ENCODE results near the gene ZDHHC18.
"Not testable (repeated sequence)": the region's sequence is repeated elsewhere in the genome, so short reads cannot be mapped to it uniquely, and the experiment has no call there.

The ZDHHC18 gene

DNA sequence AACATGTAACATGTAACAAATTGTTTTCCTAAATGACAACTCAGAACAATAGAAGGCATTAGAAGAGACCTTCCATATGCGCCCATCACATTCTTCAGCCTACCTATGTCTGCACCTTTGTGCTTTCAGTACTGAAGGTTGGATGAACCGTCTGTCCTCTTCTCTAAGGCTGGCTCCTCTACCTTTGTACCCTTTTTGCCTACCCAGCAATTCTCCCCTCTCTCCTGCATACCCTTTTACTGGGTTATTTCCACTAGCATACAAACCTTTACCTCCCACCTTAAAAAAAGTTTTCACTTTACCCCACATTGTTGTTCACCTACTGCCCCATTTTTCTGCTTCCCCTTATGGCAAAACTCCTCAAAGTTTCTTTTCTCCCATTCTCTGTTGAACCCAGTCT, 33.6 kb upstream of the ZDHHC18 start:
- no peak overlapping the region for H3K27ac ChIP-seq

DNA sequence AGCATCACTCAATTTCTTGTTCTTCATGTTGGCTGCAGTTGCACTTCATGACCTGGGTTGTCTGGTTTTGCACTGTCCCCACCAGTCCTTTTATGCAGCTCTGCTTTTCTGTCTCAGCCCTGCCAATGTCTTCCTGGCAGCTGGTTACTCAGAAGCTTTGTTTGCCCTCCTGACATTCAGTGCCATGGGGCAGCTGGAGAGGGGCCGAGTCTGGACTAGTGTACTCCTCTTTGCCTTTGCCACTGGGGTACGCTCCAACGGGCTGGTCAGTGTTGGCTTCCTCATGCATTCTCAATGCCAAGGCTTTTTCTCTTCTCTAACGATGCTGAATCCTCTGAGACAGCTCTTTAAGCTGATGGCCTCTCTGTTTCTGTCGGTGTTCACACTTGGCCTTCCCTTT, 32.1 kb upstream of the ZDHHC18 start:
- no peak overlapping the region for H3K27ac ChIP-seq
- TF ChIP-seq, protein P1, sequence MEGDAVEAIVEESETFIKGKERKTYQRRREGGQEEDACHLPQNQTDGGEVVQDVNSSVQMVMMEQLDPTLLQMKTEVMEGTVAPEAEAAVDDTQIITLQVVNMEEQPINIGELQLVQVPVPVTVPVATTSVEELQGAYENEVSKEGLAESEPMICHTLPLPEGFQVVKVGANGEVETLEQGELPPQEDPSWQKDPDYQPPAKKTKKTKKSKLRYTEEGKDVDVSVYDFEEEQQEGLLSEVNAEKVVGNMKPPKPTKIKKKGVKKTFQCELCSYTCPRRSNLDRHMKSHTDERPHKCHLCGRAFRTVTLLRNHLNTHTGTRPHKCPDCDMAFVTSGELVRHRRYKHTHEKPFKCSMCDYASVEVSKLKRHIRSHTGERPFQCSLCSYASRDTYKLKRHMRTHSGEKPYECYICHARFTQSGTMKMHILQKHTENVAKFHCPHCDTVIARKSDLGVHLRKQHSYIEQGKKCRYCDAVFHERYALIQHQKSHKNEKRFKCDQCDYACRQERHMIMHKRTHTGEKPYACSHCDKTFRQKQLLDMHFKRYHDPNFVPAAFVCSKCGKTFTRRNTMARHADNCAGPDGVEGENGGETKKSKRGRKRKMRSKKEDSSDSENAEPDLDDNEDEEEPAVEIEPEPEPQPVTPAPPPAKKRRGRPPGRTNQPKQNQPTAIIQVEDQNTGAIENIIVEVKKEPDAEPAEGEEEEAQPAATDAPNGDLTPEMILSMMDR (conservative IDR thresholded peaks at IDR 0.05) = no peak

More for the DNA sequence above, 33.6 kb upstream of the ZDHHC18 start:
- TF ChIP-seq, protein P1 (conservative IDR thresholded peaks at IDR 0.05) = no peak

DNA sequence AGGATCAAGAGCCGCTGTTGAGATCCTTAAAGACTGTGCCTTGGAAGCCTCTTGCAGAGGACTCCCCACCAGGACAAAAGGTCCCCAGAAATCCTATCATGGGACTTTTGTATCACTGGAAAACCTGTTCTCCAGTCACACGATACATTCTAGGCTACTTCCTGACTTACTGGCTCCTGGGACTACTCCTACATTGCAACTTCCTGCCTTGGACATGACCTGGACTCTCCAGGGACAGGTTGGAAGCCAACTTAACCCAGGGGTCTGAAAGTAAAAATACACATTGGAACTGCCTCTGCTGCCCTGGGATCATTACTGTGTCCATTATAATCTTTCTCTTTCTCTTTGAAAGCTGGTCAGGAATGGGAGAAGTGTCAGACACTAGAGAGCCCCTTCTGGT, 28.9 kb upstream of the ZDHHC18 start:
- peak overlapping the region; percentile 98 for H3K27ac ChIP-seq
- TF ChIP-seq, protein P1 (conservative IDR thresholded peaks at IDR 0.05) = no peak

DNA sequence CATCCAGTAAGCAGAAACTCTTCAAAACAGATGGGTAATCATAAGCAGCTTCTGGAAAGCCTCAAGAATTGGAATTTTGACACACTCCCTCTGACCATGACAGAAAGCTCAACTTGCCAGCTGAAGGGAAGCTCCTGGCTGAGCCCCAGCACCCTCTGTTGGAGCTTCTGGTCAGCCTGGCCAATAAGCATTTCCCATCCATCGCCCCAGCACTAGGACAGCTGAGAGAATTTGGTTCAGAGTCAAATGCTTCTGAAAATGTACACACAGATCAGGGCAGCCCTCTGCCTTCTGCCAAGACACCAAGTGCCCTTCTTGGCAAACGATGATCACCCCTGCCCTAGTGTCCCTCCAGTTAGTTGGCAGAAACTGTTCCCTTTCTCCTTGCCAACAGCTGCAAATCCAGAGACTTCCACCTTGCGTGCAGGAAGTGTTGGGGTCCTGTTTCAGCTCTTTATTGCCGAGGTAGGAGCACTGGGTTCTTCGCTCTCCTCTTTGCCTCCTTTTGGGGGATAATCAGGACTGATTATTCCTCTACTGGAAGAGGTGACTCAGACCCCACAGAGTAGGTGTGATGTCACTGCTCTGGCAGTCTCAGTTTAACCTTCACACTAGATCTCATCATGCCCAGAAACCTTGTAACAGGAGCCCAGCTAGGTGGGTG, 26.9 kb upstream of the ZDHHC18 start:
- peak overlapping the region; percentile 98 for H3K27ac ChIP-seq
- TF ChIP-seq, protein P1 (conservative IDR thresholded peaks at IDR 0.05) = no peak

DNA sequence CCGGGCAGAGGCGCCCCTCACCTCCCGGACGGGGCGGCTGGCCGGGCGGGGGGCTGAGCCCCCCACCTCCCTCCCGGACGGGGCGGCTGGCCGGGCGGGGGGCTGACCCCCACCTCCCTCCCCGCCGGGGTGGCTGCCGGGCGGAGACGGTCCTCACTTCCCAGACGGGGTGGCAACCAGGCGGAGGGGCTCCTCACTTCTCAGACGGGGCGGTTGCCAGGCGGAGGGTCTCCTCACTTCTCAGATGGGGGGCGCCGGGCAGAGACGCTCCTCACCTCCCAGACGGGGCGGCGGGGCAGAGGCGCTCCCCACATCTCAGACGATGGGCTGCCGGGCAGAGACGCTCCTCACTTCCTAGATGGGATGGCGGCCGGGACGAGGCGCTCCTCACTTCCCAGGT, 22.6 kb upstream of the ZDHHC18 start:
- not testable (repeated sequence) for H3K27ac ChIP-seq

DNA sequence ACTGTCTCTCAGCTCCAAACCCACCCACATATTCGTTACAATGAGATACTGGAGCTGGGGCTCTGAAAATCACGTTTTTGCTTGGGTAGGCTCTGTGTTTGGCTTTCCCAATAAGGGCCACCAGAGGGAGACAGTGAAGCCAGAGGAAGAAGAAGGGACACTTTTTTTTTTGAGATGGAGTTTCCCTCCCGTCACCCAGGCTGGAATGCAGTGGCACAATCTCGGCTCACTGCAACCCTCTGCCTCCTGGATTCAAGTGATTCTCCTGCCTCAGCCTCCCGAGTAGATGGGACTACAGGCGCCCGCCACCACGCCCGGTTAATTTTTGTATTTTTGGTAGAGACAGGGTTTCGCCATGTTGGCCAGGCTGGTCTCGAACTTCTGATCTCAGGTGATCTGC, 16.4 kb upstream of the ZDHHC18 start:
- not testable (repeated sequence) for H3K27ac ChIP-seq
- TF ChIP-seq, protein P1 (conservative IDR thresholded peaks at IDR 0.05) = peak; percentile 81

DNA sequence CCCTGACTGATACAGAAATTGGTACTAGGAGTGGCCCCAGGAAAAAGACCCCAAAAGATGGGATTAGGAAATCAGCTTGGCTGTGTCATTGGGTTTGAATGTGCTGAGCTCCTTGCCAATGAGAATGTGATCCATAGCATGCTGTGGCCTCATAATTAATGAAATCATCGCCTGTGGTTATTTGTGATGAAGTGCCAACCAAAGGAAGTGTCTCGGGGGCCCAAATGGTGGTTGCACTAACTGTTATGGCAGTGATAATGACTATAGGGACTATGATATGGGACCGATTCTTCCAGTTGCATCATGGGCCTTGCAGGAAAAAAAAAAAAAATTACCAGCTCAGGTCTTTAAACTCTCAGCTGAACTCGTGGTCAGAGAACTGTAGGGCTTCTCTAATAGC, 15.4 kb upstream of the ZDHHC18 start:
- no peak overlapping the region for H3K27ac ChIP-seq
- TF ChIP-seq, protein P1 (conservative IDR thresholded peaks at IDR 0.05) = no peak

DNA sequence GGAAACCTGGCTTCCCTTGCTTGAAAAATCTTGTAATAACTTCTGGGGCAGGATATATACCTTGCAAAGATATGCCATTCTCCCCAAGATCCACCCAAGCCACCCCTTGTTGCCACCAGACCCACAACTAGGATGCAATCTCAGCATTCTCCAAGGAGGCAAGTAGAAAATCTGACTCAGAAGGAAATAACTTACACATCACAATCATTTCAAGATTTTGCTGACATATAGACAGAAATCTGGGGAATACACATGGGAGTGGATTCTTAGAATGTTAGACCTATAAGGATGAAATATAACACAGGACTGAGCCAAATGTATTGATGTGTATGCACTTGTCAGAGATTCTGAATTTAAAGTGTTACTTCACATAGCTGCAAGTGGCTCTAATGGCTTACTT, 14.8 kb upstream of the ZDHHC18 start:
- H3K27ac ChIP-seq = no peak overlapping the region
- TF ChIP-seq, protein P1 (conservative IDR thresholded peaks at IDR 0.05) = no peak
